Measurements from ENCODE around the gene KRT31. TPM values are rescaled to one million over a fixed set of nuclear protein-coding genes. Genes with fewer than 3 reads are reported as not detected.

The KRT31 gene
- total and polyA plus RNA-seq, 2 of the 13 experiments (the other 11 are each of a cell fraction or from before 2014, with no cell fraction given) = 0.05 TPM; not detected in 1

DNA sequence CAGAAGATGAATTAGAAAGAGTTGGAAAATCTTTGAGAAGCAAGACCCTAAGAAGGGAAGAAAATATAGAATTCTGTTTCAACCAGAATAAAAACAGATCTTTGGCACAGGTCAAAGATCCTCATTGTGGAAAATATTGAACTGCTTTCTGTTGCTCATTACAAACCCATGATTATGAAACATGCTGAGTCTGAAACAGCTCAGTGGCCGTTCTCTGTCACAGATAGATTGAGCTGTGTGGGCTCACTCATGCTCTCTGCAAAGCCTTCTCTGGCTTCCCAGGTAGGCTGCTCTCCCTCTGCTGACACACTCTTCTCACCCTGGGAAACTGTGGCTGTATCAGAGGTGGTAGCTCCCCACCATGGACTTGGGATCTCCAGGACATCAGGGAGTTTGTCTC lies 46.8 kb upstream of the KRT31 start:
- WGBS (ENCODE audit: low lambda C conversion rate) = 7% methylated on average over 1 of the region's 1 CpG
- H3K36me3 ChIP-seq (replicated peaks in 1 of 2; ENCODE audit: control insufficient read depth in 1 of 2, insufficient read depth in 2 of 2, low read length in 2 of 2) = no peaks in the 10 kb centered on the region
- in situ Hi-C loops (cut with HindIII; ENCODE audit: extremely low pct_ligation_motif_present, low pct_unique_long_range_greater_than_20kb) = no loop called here
- FAIRE-seq (no peak), DNase-seq (ENCODE audit: low spot score) (no peak), ATAC-seq (peak; percentile 52; the same call in 1 of the 3 replicates)
- H3K9me3 ChIP-seq (ENCODE audit: low read length) = no peaks in the 10 kb centered on the region
- H3K79me2 ChIP-seq (ENCODE audit: insufficient read depth, low read length) = no peaks in the 10 kb centered on the region
- ChIA-PET POLR2A (no interaction called here), CTCF (ENCODE audit: low intra/inter-chr PET ratio, low total read pairs) (no interaction called here)
- intact Hi-C loops (cut with micrococcal nuclease; ENCODE audit: unreplicated experiment) = no loop called here
- no peak overlapping the region for H2AFZ ChIP-seq (ENCODE audit: low read length)
- no peak overlapping the region for H3K4me3 ChIP-seq (replicated peaks in 1 of 3; ENCODE audit: insufficient read depth in 1 of 3, low read depth in 2 of 3, low read length in 3 of 3)
- H3K27ac ChIP-seq (ENCODE audit: extremely low read length, insufficient read depth, low read length) = no peak overlapping the region
- BruUV-seq (replicated peaks) = no TSS peak
- TF ChIP-seq, protein P1, sequence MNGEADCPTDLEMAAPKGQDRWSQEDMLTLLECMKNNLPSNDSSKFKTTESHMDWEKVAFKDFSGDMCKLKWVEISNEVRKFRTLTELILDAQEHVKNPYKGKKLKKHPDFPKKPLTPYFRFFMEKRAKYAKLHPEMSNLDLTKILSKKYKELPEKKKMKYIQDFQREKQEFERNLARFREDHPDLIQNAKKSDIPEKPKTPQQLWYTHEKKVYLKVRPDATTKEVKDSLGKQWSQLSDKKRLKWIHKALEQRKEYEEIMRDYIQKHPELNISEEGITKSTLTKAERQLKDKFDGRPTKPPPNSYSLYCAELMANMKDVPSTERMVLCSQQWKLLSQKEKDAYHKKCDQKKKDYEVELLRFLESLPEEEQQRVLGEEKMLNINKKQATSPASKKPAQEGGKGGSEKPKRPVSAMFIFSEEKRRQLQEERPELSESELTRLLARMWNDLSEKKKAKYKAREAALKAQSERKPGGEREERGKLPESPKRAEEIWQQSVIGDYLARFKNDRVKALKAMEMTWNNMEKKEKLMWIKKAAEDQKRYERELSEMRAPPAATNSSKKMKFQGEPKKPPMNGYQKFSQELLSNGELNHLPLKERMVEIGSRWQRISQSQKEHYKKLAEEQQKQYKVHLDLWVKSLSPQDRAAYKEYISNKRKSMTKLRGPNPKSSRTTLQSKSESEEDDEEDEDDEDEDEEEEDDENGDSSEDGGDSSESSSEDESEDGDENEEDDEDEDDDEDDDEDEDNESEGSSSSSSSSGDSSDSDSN (CRISPR knock-in tag; IDR thresholded peaks at IDR 0.05) = no peak
- TF ChIP-seq ZNF782 (CRISPR knock-in tag; IDR thresholded peaks at IDR 0.05; ENCODE audit: borderline replicate concordance) = no peak
- TF ChIP-seq ZNF619 (CRISPR knock-in tag; IDR thresholded peaks at IDR 0.05) = no peak
- TF ChIP-seq, protein P2, sequence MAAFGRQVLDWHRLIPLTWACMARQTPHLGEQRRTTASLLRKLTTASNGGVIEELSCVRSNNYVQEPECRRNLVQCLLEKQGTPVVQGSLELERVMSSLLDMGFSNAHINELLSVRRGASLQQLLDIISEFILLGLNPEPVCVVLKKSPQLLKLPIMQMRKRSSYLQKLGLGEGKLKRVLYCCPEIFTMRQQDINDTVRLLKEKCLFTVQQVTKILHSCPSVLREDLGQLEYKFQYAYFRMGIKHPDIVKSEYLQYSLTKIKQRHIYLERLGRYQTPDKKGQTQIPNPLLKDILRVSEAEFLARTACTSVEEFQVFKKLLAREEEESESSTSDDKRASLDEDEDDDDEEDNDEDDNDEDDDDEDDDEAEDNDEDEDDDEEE (CRISPR knock-in tag; IDR thresholded peaks at IDR 0.05) = no peak
- no peak for TF ChIP-seq THYN1 (CRISPR knock-in tag; IDR thresholded peaks at IDR 0.05; ENCODE audit: borderline replicate concordance, low read depth)
- no peak for TF ChIP-seq ZNF224 (CRISPR knock-in tag; IDR thresholded peaks at IDR 0.05)
- TF ChIP-seq MTA1 (CRISPR knock-in tag; IDR thresholded peaks at IDR 0.05; ENCODE audit: borderline replicate concordance) = no peak
- TF ChIP-seq ETV6 (CRISPR knock-in tag; conservative IDR thresholded peaks at IDR 0.05) = no peak
- TF ChIP-seq HDAC2 (CRISPR knock-in tag; IDR thresholded peaks at IDR 0.05) = no peak
- no peak for TF ChIP-seq ZBTB21 (CRISPR knock-in tag; IDR thresholded peaks at IDR 0.05)
- TF ChIP-seq ZNF18 (CRISPR knock-in tag; IDR thresholded peaks at IDR 0.05; ENCODE audit: insufficient replicate concordance) = no peak
- TF ChIP-seq CERS6 (CRISPR knock-in tag; IDR thresholded peaks at IDR 0.05) = no peak
- H4K20me1 ChIP-seq (ENCODE audit: insufficient read depth, low read length) = no peaks in the 10 kb centered on the region
- H3K27me3 ChIP-seq (ENCODE audit: control insufficient read depth in 1 of 2, insufficient read depth in 2 of 2, low read length in 2 of 2) = no peaks in the 10 kb centered on the region; a peak in 1 of 5 replicates
- H3K4me1 ChIP-seq (ENCODE audit: insufficient read depth, low read length) = peaks cover 6% of the 10 kb centered on the region; the same call in 1 of the 2 replicates
- H3K9ac ChIP-seq (ENCODE audit: insufficient read depth, low read depth, low read length) = no peak overlapping the region
- no peak overlapping the region for H3K4me2 ChIP-seq (ENCODE audit: low read depth, low read length)
